CD4-positive, alpha-beta T cell treated with Interleukin-21 for 1 hour (primary cell): ENCODE measurements around the gene MPND.

ENCODE experiments used
- DNase-seq: peaks from one replicate; pipeline ENCODE4 v3.0.0-alpha.2; 2020

Gene MPND

DNA sequence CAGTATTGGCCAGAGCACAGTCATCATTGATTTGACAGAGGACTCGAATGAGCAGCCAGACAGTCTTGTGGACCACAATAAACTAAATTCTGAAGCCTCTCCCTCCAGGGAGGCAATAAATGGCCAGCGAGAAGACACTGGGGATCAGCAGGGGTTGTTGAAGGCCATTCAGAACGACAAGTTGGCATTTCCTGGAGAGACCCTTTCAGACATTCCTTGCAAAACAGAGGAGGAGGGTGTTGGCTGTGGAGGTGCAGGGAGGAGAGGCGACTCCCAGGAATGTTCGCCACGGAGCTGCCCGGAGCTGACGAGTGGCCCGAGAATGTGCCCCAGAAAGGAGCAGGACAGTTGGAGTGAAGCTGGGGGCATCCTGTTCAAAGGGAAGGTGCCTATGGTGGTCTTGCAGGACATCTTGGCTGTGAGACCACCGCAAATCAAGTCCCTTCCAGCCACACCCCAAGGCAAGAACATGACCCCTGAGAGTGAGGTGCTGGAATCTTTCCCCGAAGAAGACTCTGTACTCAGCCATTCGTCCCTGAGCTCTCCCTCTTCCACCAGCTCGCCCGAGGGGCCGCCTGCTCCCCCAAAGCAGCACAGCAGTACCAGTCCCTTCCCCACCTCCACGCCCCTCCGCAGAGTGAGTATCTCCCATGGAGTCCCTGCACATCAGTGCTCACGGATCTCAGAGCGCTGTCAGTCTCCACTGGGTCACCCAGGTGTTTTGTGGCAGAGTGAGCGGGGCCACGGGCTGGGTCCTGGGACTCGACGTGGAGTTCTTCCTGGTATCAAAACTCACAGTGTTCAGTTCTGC, 66.0 kb downstream of the MPND start:
- DNase-seq = no peak
